Measurements from ENCODE around the gene CDH4. TPM values are rescaled to one million over a fixed set of nuclear protein-coding genes. Genes with fewer than 3 reads are reported as not detected.

The CDH4 gene
- total and polyA plus RNA-seq, 11 donors: 0.04 to 0.54 (median 0.08) TPM; not detected in 1

DNA sequence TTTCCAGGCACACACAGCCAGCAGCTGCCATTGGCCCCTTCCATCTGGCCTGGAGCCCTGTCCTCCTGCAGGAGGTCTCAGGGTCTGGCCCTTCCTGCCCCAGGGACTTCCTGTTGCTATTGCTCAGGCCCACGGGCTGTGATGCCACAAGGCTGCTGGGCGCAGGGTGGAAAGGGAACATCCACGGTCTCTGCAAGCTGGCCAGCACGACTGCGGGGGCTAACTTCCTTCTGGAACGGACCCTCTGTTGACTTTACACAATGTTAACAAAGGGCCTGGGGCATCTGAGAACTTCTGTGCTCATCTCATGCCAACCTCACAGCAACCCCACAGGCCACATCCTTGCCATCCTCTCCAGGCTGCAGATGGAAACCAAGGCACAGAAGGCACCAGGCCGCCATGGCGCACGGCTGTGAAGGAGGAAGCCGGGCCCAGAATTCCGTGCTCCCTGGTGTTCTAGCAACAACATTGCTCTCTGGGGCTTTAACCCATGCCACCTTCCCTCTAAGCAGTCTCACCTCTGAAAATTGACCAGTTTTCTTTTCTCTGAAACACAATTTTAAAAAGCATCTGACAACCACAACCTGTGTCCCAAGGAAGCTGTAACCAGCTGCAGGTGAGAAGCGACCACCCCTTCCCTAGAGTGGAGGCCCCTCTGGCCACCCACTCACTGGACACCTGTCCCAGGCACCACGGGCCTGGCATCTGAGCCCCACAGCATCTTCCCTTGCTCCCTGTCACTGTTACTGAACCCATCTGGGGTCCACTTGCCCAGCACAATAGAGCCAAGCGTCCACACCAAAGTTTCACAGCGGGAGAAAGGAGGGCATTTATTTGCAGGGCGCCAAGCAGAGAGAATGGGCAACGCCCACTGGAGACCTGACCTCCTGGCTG, 261.3 kb downstream of the CDH4 start:
- H3K27ac ChIP-seq: no peak overlapping the region
- H3K36me3 ChIP-seq: no peaks in the 10 kb centered on the region
- 79 to 91% (median 87%) methylated on average over 11 to 17 of the region's 17 CpGs for WGBS, 4 donors
- ATAC-seq: no peak
- peaks cover 0 to 8% (median 0%) of the 10 kb centered on the region in 9 donors for H3K27me3 ChIP-seq
- TF ChIP-seq POLR2A (IDR thresholded peaks at IDR 0.05): no peak
- TF ChIP-seq, protein P1, sequence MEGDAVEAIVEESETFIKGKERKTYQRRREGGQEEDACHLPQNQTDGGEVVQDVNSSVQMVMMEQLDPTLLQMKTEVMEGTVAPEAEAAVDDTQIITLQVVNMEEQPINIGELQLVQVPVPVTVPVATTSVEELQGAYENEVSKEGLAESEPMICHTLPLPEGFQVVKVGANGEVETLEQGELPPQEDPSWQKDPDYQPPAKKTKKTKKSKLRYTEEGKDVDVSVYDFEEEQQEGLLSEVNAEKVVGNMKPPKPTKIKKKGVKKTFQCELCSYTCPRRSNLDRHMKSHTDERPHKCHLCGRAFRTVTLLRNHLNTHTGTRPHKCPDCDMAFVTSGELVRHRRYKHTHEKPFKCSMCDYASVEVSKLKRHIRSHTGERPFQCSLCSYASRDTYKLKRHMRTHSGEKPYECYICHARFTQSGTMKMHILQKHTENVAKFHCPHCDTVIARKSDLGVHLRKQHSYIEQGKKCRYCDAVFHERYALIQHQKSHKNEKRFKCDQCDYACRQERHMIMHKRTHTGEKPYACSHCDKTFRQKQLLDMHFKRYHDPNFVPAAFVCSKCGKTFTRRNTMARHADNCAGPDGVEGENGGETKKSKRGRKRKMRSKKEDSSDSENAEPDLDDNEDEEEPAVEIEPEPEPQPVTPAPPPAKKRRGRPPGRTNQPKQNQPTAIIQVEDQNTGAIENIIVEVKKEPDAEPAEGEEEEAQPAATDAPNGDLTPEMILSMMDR (IDR thresholded peaks at IDR 0.05): no peak
- H3K4me3 ChIP-seq: no peak overlapping the region
- no peak for DNase-seq
- intact Hi-C loops (cut with DNase I): loop anchor here in 1 of 10 donors (10.0 kb wide), 1 partner anchor 71 kb away; no protein-coding TSS in a partner anchor
- H3K9me3 ChIP-seq: no peaks in the 10 kb centered on the region
- peaks cover 0 to 5% (median 0%) of the 10 kb centered on the region in 12 donors for H3K4me1 ChIP-seq

- ATAC-seq (no peak), DNase-seq (no peak)
- H3K36me3 ChIP-seq: no peaks in the 10 kb centered on the region
- 51 to 73% (median 64%) methylated on average over 4 to 5 of the region's 5 CpGs for WGBS, 4 donors
- no peak overlapping the region for H3K4me3 ChIP-seq
- H3K9me3 ChIP-seq: no peaks in the 10 kb centered on the region
- H3K27me3 ChIP-seq: peaks cover 0 to 4% (median 0%) of the 10 kb centered on the region in 9 donors
- TF ChIP-seq, protein P1 (IDR thresholded peaks at IDR 0.05): no peak
- TF ChIP-seq POLR2A (IDR thresholded peaks at IDR 0.05): no peak
- no peak overlapping the region for H3K27ac ChIP-seq
- intact Hi-C loops (cut with DNase I): loop anchor here in 1 of 10 donors (10.0 kb wide), 1 partner anchor 71 kb away; no protein-coding TSS in a partner anchor
- H3K4me1 ChIP-seq: peaks cover 0 to 5% (median 0%) of the 10 kb centered on the region in 12 donors
Observed at GRCh38 chr20:61514018-61514365, 261.9 kb downstream of the CDH4 start.

DNA sequence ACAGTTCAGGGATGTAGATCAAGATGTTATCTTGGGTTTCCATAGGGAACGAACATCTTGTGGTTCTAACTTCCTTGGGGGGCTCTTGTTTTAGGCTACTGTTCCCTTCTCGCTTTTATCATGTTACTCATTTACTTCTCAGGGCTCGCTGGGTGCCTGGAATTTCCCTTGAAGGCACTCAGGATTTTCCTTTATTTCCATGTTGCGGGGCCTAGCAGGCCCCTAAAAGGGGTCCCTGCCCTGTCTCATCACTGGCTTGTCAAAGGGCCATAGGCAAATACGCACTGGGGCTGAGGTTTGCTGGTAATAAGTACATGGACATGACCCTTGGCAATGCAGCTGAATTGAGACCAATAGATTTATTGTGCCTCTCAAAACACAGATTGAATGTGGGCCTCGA, 262.3 kb downstream of the CDH4 start:
- Histone ChIP-seq H3K4me3 (no peak overlapping the region), H3K36me3 (no peaks in the 10 kb centered on the region), H3K4me1 (peaks cover 0 to 5% (median 0%) of the 10 kb centered on the region in 12 donors), H3K27me3 (peaks cover 0 to 2% (median 0%) of the 10 kb centered on the region in 9 donors), H3K27ac (no peak overlapping the region), H3K9me3 (no peaks in the 10 kb centered on the region)
- 70 to 89% (median 77%) methylated on average over 6 of the region's 6 CpGs for WGBS, 4 donors
- TF ChIP-seq POLR2A (IDR thresholded peaks at IDR 0.05): no peak
- TF ChIP-seq, protein P1 (IDR thresholded peaks at IDR 0.05): no peak
- ATAC-seq (no peak), DNase-seq (no peak)
- intact Hi-C loops (cut with DNase I): loop anchor here in 1 of 10 donors (10.0 kb wide), 1 partner anchor 70 kb away; no protein-coding TSS in a partner anchor

DNA sequence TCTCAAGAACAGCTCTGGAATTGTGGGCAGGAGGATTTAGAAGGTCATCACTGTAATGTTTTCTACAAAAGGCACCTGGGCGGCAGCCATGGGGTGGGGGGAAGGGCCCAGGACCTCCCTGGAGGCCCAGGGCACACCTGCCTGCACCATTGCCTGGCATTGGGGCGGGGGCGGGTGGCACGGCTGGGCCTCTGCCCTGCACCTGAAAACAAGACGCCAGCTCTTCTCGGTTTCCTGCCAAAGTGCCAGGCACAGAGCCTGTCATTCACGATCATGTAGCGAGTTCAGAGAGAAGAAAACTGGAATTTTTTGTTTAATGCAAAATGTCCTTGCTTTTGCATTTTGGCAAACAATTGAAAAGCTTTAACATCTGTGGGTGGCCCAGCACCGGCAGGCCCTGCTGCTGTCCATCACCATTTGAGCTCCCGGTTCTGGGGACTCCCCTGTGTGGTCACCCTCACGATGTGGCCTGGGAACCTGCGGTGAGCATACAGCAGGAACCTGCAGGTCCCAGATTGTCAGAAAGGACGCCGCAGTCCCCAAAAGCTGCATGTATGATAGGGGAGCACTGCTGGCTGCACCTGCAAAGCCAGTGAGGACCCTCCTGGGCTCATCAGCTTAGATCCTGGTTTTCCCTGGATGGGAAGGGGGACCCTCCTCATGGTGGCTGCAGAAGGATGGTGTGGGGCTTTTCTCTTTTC, 262.9 kb downstream of the CDH4 start:
- ATAC-seq: no peak
- Histone ChIP-seq H3K27me3 (peaks cover 0 to 7% (median 0%) of the 10 kb centered on the region in 9 donors), H3K27ac (no peak overlapping the region), H3K4me1 (peaks cover 0 to 5% (median 0%) of the 10 kb centered on the region in 12 donors), H3K36me3 (no peaks in the 10 kb centered on the region), H3K4me3 (no peak overlapping the region), H3K9me3 (no peaks in the 10 kb centered on the region)
- intact Hi-C loops (cut with DNase I): loop anchor here in 1 of 10 donors (10.0 kb wide), 1 partner anchor 70 kb away; no protein-coding TSS in a partner anchor
- no peak for DNase-seq
- 81 to 89% (median 86%) methylated on average over 12 to 14 of the region's 14 CpGs for WGBS, 4 donors
- TF ChIP-seq, protein P1 (IDR thresholded peaks at IDR 0.05): no peak
- TF ChIP-seq POLR2A (IDR thresholded peaks at IDR 0.05): no peak
